PC-3 (cell line): Measurements from ENCODE around the gene TMC5. TPM values are rescaled to one million over a fixed set of nuclear protein-coding genes. Genes with fewer than 3 reads are reported as not detected.
"Not testable (repeated sequence)": the region's sequence is repeated elsewhere in the genome, so short reads cannot be mapped to it uniquely, and the experiment has no call there.

Experiments
- ATAC-seq: fragments of 200-7000 bp; cut with Tn5 transposase; 2 replicates; pipeline ENCODE4 v1.9.1; 2020; ENCODE audit warnings: mild to moderate bottlenecking, moderate library complexity
- BruUV-seq: library from RNA; stranded (reverse); fragments of 400-500 nt; replicated peaks from 2 replicates; lab custom pipeline; 2021; lab: Mats Ljungman, UMichigan
- CTCF ChIA-PET: fragments of 300-600 bp; sonication (Branson Sonifier 250); formaldehyde crosslinking; loops from one replicate; lab custom pipeline; 2022; ENCODE audit warnings: antibody characterized with exemption; lab: Charles Lee
- POLR2A ChIA-PET: fragments of 300-600 bp; sonication (Branson Sonifier 250); formaldehyde crosslinking; loops from one replicate; lab custom pipeline; 2022; ENCODE audit warnings: antibody characterized with exemption; ENCODE audit not compliant: unreplicated experiment; lab: Charles Lee
- DNase-seq: peaks from one replicate; pipeline ENCODE4 v3.0.0-alpha.2; 2015
- H2AFZ ChIP-seq: fragments of 300-600 bp; sonication (generic); 2 replicates; pipeline ENCODE4 v1.6.0; 2016; ENCODE audit warnings: antibody characterized with exemption, low read length
- H3F3A ChIP-seq: fragments of 300-600 bp; sonication (generic); one replicate; pipeline ENCODE4 v1.6.0; 2017; ENCODE audit warnings: antibody characterized with exemption, low read length, control low read depth, mild to moderate bottlenecking; ENCODE audit not compliant: unreplicated experiment
- H3K27ac ChIP-seq: fragments of 300-600 bp; sonication (generic); 2 replicates; pipeline ENCODE4 v1.5.1; 2016; ENCODE audit warnings: mild to moderate bottlenecking, low read length
- H3K27me3 ChIP-seq: fragments of 300-600 bp; sonication (generic); 2 replicates; pipeline ENCODE4 v1.6.1; 2016; ENCODE audit warnings: low read length, mixed read lengths
- H3K36me3 ChIP-seq: fragments of 300-600 bp; sonication (generic); 2 replicates; pipeline ENCODE4 v1.6.1; 2016; ENCODE audit warnings: low read depth, mixed run types, low read length, mixed read lengths
- H3K4me1 ChIP-seq: fragments of 300-600 bp; sonication (generic); 2 replicates; pipeline ENCODE4 v1.5.1; 2016; ENCODE audit warnings: low read length; ENCODE audit not compliant: insufficient read depth
- H3K4me2 ChIP-seq: fragments of 300-600 bp; sonication (generic); 2 replicates; pipeline ENCODE4 v1.6.0; 2016; ENCODE audit warnings: low read length
- H3K4me3 ChIP-seq: fragments of 300-600 bp; sonication (generic); 2 replicates; pipeline ENCODE4 v1.5.1; 2016; ENCODE audit warnings: mild to moderate bottlenecking, low read length, mixed read lengths
- H3K79me2 ChIP-seq: fragments of 300-600 bp; sonication (generic); 2 replicates; pipeline ENCODE4 v1.6.1; 2017; ENCODE audit warnings: low read length, mixed read lengths
- H3K9ac ChIP-seq: fragments of 300-600 bp; sonication (generic); 2 replicates; pipeline ENCODE4 v1.6.0; 2016; ENCODE audit warnings: mild to moderate bottlenecking, low read length
- H3K9me2 ChIP-seq: fragments of 300-600 bp; sonication (generic); replicated peaks from 2 replicates; pipeline ENCODE4 v1.6.1; 2016; ENCODE audit warnings: mixed run types, low read length, mixed read lengths
- H3K9me3 ChIP-seq: fragments of 300-600 bp; sonication (generic); 2 replicates; pipeline ENCODE4 v1.6.1; 2016; ENCODE audit warnings: low read length, mixed read lengths
- H4K20me1 ChIP-seq: fragments of 300-600 bp; sonication (generic); 2 replicates; pipeline ENCODE4 v1.6.1; 2016; ENCODE audit warnings: low read length, mixed read lengths
- CTCF ChIP-seq: fragments of 300-600 bp; sonication (generic); conservative IDR thresholded peaks from 2 replicates; pipeline ENCODE4 v1.5.1; 2017; ENCODE audit warnings: antibody characterized with exemption, low read depth, mild to moderate bottlenecking, low read length
- EZH2 ChIP-seq: fragments of 300-600 bp; sonication (generic); IDR thresholded peaks from one replicate; pipeline ENCODE4 v1.6.1; 2017; ENCODE audit warnings: antibody characterized with exemption, mild to moderate bottlenecking, low read length; ENCODE audit not compliant: unreplicated experiment
- EZH2phosphoT487 ChIP-seq: fragments of 300-600 bp; sonication (generic); IDR thresholded peaks from 2 replicates; pipeline ENCODE4 v1.6.1; 2018; ENCODE audit warnings: mild to moderate bottlenecking, antibody characterized with exemption, low read length, borderline replicate concordance
- intact Hi-C: fragments of 100-400 bp; cut with micrococcal nuclease; formaldehyde crosslinking; loops from 2 replicates; pipeline ENCODE4 v1.9.0; 2023
- total RNA-seq: library from RNA; depleted of rRNA; stranded (reverse); fragments of >200 nt; gene quantifications from 2 replicates; pipeline ENCODE4 v1.2.3, GENCODE V29; 2014

TMC5 gene
- total RNA-seq, 1 experiment from 2014 or later = 7.4 TPM

GRCh38 chr16:19393226-19394111 lies 24.2 kb upstream of the TMC5 start:
- POLR2A ChIA-PET = interaction anchor here (0.5 kb wide), 1 partner anchor 25 kb away, joined by 3 read pairs; no protein-coding TSS in a partner anchor
- Histone ChIP-seq H3K9me2 (no peaks in the 10 kb centered on the region), H3K36me3 (no peaks in the 10 kb centered on the region), H3K4me2 (peak overlapping the region; percentile 89), H3K9me3 (no peaks in the 10 kb centered on the region), H3K4me3 (peak overlapping the region; percentile 63), H3F3A (no peaks in the 10 kb centered on the region), H3K27me3 (no peaks in the 10 kb centered on the region), H3K4me1 (peaks cover 41% of the 10 kb centered on the region), H2AFZ (peak overlapping the region; percentile 59), H4K20me1 (no peaks in the 10 kb centered on the region), H3K79me2 (no peaks in the 10 kb centered on the region), H3K27ac (peak overlapping the region; percentile 99), H3K9ac (peak overlapping the region; percentile 94)
- DNase-seq (peak; percentile 85), ATAC-seq (peak; percentile 49)
- CTCF ChIA-PET = interaction anchor here (0.5 to 1.0 kb wide), 2 partner anchors 109 to 212 kb away, joined by 4 read pairs; no protein-coding TSS in a partner anchor
- intact Hi-C loops = loop anchor here (2.0 kb wide), 1 partner anchor 35 kb away; no protein-coding TSS in a partner anchor
- BruUV-seq = TSS peak; percentile 77
- TF ChIP-seq CTCF (no peak), EZH2phosphoT487 (no peak), EZH2 (no peak)

- H3F3A ChIP-seq, H4K20me1 ChIP-seq, BruUV-seq, POLR2A ChIA-PET, H3K4me3 ChIP-seq, H3K9me3 ChIP-seq, CTCF ChIA-PET, H3K79me2 ChIP-seq, H3K9ac ChIP-seq, H3K9me2 ChIP-seq, intact Hi-C loops, H3K27me3 ChIP-seq, H2AFZ ChIP-seq, ATAC-seq, H3K36me3 ChIP-seq: not testable (repeated sequence)
- DNase-seq = peak; percentile 48
- peak overlapping the region; percentile 57 for H3K4me2 ChIP-seq
- H3K4me1 ChIP-seq = peaks cover 41% of the 10 kb centered on the region
- peak overlapping the region; percentile 60 for H3K27ac ChIP-seq
Measured at GRCh38 chr16:19395646-19396267, 21.9 kb upstream of the TMC5 start.

- DNase-seq (peak; percentile 41), ATAC-seq (no peak)
- Histone ChIP-seq H2AFZ (no peak overlapping the region), H3K4me3 (no peak overlapping the region), H3K36me3 (no peaks in the 10 kb centered on the region), H3K4me2 (peak overlapping the region; percentile 57), H3K79me2 (no peaks in the 10 kb centered on the region), H3K9me2 (no peaks in the 10 kb centered on the region), H3K27me3 (no peaks in the 10 kb centered on the region), H3K4me1 (peaks cover 41% of the 10 kb centered on the region), H3F3A (no peaks in the 10 kb centered on the region), H3K9ac (no peak overlapping the region), H3K27ac (peak overlapping the region; percentile 60), H3K9me3 (no peaks in the 10 kb centered on the region), H4K20me1 (no peaks in the 10 kb centered on the region)
- TF ChIP-seq CTCF (no peak), EZH2phosphoT487 (no peak), EZH2 (no peak)
- POLR2A ChIA-PET = no interaction called here
- no TSS peak for BruUV-seq
- intact Hi-C loops = no loop called here
- CTCF ChIA-PET = no interaction called here
Measured at GRCh38 chr16:19396555-19397011, 21.1 kb upstream of the TMC5 start.

- H4K20me1 ChIP-seq, ATAC-seq, H3K9ac ChIP-seq, BruUV-seq, H3K36me3 ChIP-seq, H3K4me3 ChIP-seq, POLR2A ChIA-PET, H2AFZ ChIP-seq, DNase-seq, H3K9me2 ChIP-seq, H3K27ac ChIP-seq, H3F3A ChIP-seq, H3K79me2 ChIP-seq, H3K9me3 ChIP-seq, H3K4me2 ChIP-seq, H3K27me3 ChIP-seq, intact Hi-C loops: not testable (repeated sequence)
- H3K4me1 ChIP-seq = peaks cover 41% of the 10 kb centered on the region
- CTCF ChIA-PET = interaction anchor here (0.6 kb wide), 1 partner anchor 10 kb away, joined by 3 read pairs; no protein-coding TSS in a partner anchor
Measured at GRCh38 chr16:19397373-19397772, 20.3 kb upstream of the TMC5 start.
